ENCODE measurements around the gene OAS1.

OAS1 gene

GRCh38 chr12:112877006-112877405, 29.8 kb upstream of the OAS1 start:
- no peak for TF ChIP-seq ZNF248 (tag by site-specific recombination; IDR thresholded peaks at IDR 0.05)
- no peak for TF ChIP-seq INSM2 (tag by site-specific recombination; IDR thresholded peaks at IDR 0.05)
- TF ChIP-seq ZNF274 (IDR thresholded peaks at IDR 0.05; ENCODE audit: low read length), result no peak
- no peak for TF ChIP-seq ZNF274 (tag by site-specific recombination; IDR thresholded peaks at IDR 0.05; ENCODE audit: borderline replicate concordance)
- no peak for TF ChIP-seq ZNF513 (tag by site-specific recombination; IDR thresholded peaks at IDR 0.05)
- TF ChIP-seq ZSCAN5A (tag by site-specific recombination; IDR thresholded peaks at IDR 0.05), result no peak
- no peaks in the 10 kb centered on the region for H3K4me1 ChIP-seq (ENCODE audit: control insufficient read depth, insufficient read depth, low read length)
- H3K4me3 ChIP-seq (ENCODE audit: low read depth, low read length), result no peak overlapping the region
- CTCF ChIA-PET, result no interaction called here
- H3K36me3 ChIP-seq (ENCODE audit: control insufficient read depth in 2 of 2, insufficient read depth in 1 of 2, low read length in 2 of 2), result no peaks in the 10 kb centered on the region
- H3K9me3 ChIP-seq (ENCODE audit: control insufficient read depth, insufficient read depth, low read depth, low read length), result no peaks in the 10 kb centered on the region
- no peak overlapping the region for H3K27ac ChIP-seq (ENCODE audit: extremely low read depth, low read depth, low read length)
- POLR2A ChIA-PET, result no interaction called here

GRCh38 chr12:112878488-112878887, 28.3 kb upstream of the OAS1 start:
- CTCF ChIA-PET, result interaction anchor here (0.8 kb wide), 1 partner anchor 137 kb away, joined by 4 read pairs; no protein-coding TSS in a partner anchor
- Histone ChIP-seq H3K4me3 (ENCODE audit: low read depth, low read length) (no peak overlapping the region), H3K36me3 (ENCODE audit: control insufficient read depth in 2 of 2, insufficient read depth in 1 of 2, low read length in 2 of 2) (no peaks in the 10 kb centered on the region), H3K9me3 (ENCODE audit: control insufficient read depth, insufficient read depth, low read depth, low read length) (no peaks in the 10 kb centered on the region), H3K4me1 (ENCODE audit: control insufficient read depth, insufficient read depth, low read length) (no peaks in the 10 kb centered on the region), H3K27ac (ENCODE audit: extremely low read depth, low read depth, low read length) (no peak overlapping the region)
- POLR2A ChIA-PET, result no interaction called here
- TF ChIP-seq ZFP41 (tag by site-specific recombination; IDR thresholded peaks at IDR 0.05; ENCODE audit: borderline replicate concordance), result no peak
- no peak for TF ChIP-seq ZNF529 (tag by site-specific recombination; IDR thresholded peaks at IDR 0.05; ENCODE audit: insufficient replicate concordance)
- TF ChIP-seq ZNF785 (tag by site-specific recombination; IDR thresholded peaks at IDR 0.05), result no peak
- no peak for TF ChIP-seq ZNF132 (tag by site-specific recombination; IDR thresholded peaks at IDR 0.05; ENCODE audit: borderline replicate concordance)
- no peak for TF ChIP-seq ZNF600 (tag by site-specific recombination; IDR thresholded peaks at IDR 0.05)
- TF ChIP-seq ZBTB1 (tag by site-specific recombination; IDR thresholded peaks at IDR 0.05), result no peak
- no peak for TF ChIP-seq ZNF133 (tag by site-specific recombination; IDR thresholded peaks at IDR 0.05)
- no peak for TF ChIP-seq HOXC10 (CRISPR knock-in tag; IDR thresholded peaks at IDR 0.05)
- TF ChIP-seq ZNF777 (tag by site-specific recombination; IDR thresholded peaks at IDR 0.05; ENCODE audit: borderline replicate concordance), result no peak
- no peak for TF ChIP-seq ZNF175 (tag by site-specific recombination; IDR thresholded peaks at IDR 0.05)
- TF ChIP-seq ZNF561 (tag by site-specific recombination; IDR thresholded peaks at IDR 0.05; ENCODE audit: borderline replicate concordance), result no peak
- no peak for TF ChIP-seq PATZ1 (tag by site-specific recombination; IDR thresholded peaks at IDR 0.05)
- no peak for TF ChIP-seq ZNF692 (tag by site-specific recombination; IDR thresholded peaks at IDR 0.05)
- TF ChIP-seq ZFP37 (tag by site-specific recombination; IDR thresholded peaks at IDR 0.05), result no peak
- no peak for TF ChIP-seq ZNF501 (tag by site-specific recombination; IDR thresholded peaks at IDR 0.05)
- no peak for TF ChIP-seq AEBP2 (tag by site-specific recombination; IDR thresholded peaks at IDR 0.05; ENCODE audit: borderline replicate concordance)
- TF ChIP-seq ZNF488 (tag by site-specific recombination; IDR thresholded peaks at IDR 0.05), result no peak
